HepG2 (cell line): ENCODE measurements around the gene CPS1. TPM values are rescaled to one million over a fixed set of nuclear protein-coding genes. Genes with fewer than 3 reads are reported as not detected.

Source experiments
- ATAC-seq: fragments of 200-7000 bp; cut with Tn5 transposase; 3 replicates; pipeline ENCODE4 v1.9.1; 2020; ENCODE audit warnings: mild to moderate bottlenecking, moderate library complexity
- BruUV-seq: library from RNA; stranded (reverse); fragments of 400-500 nt; replicated peaks from 2 replicates; lab custom pipeline; 2021; lab: Mats Ljungman, UMichigan
- CTCF ChIA-PET: fragments of 300-600 bp; formaldehyde crosslinking; extraction: SDS; loops from one replicate; lab custom pipeline; 2021; ENCODE audit warnings: low total read pairs, inconsistent platforms, low intra/inter-chr PET ratio; lab: Yijun Ruan, JAX
- POLR2A ChIA-PET: fragments of 350-600 bp; sonication (Branson Sonifier 250); formaldehyde crosslinking; loops from one replicate; lab custom pipeline; 2020; ENCODE audit warnings: antibody characterized with exemption, inconsistent platforms; lab: Yijun Ruan, JAX
- DNase-seq: peaks from one replicate; pipeline ENCODE4 v3.0.0-alpha.2; 2015; ENCODE audit warnings: low spot score
- FAIRE-seq: peaks from 3 replicates; lab custom pipeline; 2011; peaks lifted over from hg19 to GRCh38; lab: Jason Lieb, UNC
- H2AFZ ChIP-seq: one replicate; pipeline ENCODE4 v1.6.1; 2011; ENCODE audit warnings: low read length, inconsistent platforms
- H3K27ac ChIP-seq: fragments of 300-600 bp; 3 replicates; pipeline ENCODE4 v1.8.0; 2011; ENCODE audit warnings: mixed run types, mild to moderate bottlenecking, mixed read lengths, low read length, inconsistent platforms; ENCODE audit not compliant: insufficient read depth; ENCODE audit errors: extremely low read length
- H3K27me3 ChIP-seq, 2 experiments: fragments of 200-600 bp in 1 of 2; 2 replicates in 1 of 2; 3 replicates in 1 of 2; pipeline versions ENCODE4 v1.6.0 to v1.8.0; 2011; ENCODE audit warnings: low read length in 2 of 2, mild to moderate bottlenecking in 2 of 2, moderate library complexity in 2 of 2, inconsistent platforms in 1 of 2; ENCODE audit not compliant: insufficient read depth in 2 of 2, control insufficient read depth in 1 of 2
- H3K36me3 ChIP-seq, 2 experiments: fragments of 200-600 bp in 1 of 2; replicated peaks in 1 of 2; 2 replicates in 1 of 2; 3 replicates in 1 of 2; pipeline versions ENCODE4 v1.5.1 to v1.8.0; 2011; ENCODE audit warnings: low read length in 2 of 2, inconsistent platforms in 1 of 2; ENCODE audit not compliant: insufficient read depth in 2 of 2, control insufficient read depth in 1 of 2
- H3K4me1 ChIP-seq: 2 replicates; pipeline ENCODE4 v1.5.1; 2012; ENCODE audit warnings: low read length, inconsistent platforms; ENCODE audit not compliant: insufficient read depth
- H3K4me2 ChIP-seq: 2 replicates; pipeline ENCODE4 v1.6.0; 2011; ENCODE audit warnings: low read depth, low read length, inconsistent platforms
- H3K4me3 ChIP-seq, 3 experiments: fragments of 200-600 bp in 1 of 3; sonication (generic), shearing (Covaris generic) in 1 of 3; replicated peaks in 1 of 3; 2 replicates each; pipeline ENCODE4 v1.5.1; 2011 to 2016; ENCODE audit warnings: low read length in 3 of 3, inconsistent platforms in 2 of 3, low read depth in 2 of 3, mild to moderate bottlenecking in 2 of 3, control low read depth in 1 of 3, mixed read lengths in 1 of 3; ENCODE audit not compliant: insufficient read depth in 1 of 3
- H3K79me2 ChIP-seq: one replicate; pipeline ENCODE4 v1.6.1; 2011; ENCODE audit warnings: low read length, inconsistent platforms; ENCODE audit not compliant: insufficient read depth
- H3K9ac ChIP-seq: 2 replicates; pipeline ENCODE4 v1.6.0; 2011; ENCODE audit warnings: mild to moderate bottlenecking, low read depth, low read length, inconsistent platforms; ENCODE audit not compliant: insufficient read depth
- H3K9me3 ChIP-seq: 2 replicates; pipeline ENCODE4 v1.5.1; 2012; ENCODE audit warnings: mild to moderate bottlenecking, low read length
- H4K20me1 ChIP-seq: 2 replicates; pipeline ENCODE4 v1.6.0; 2011; ENCODE audit warnings: inconsistent platforms, mild to moderate bottlenecking, low read length, moderate library complexity; ENCODE audit not compliant: insufficient read depth
- CREB1 ChIP-seq, 2 experiments: fragments of 450-650 bp in 1 of 2; IDR thresholded peaks; 2 replicates each; pipeline ENCODE4 v1.6.1; 2016 to 2017; ENCODE audit warnings: control low read depth in 1 of 2, mild to moderate bottlenecking in 1 of 2, missing compliant biosample characterization in 1 of 2, missing genetic modification characterization in 1 of 2
- CREBL2 ChIP-seq: sonication (generic); formaldehyde crosslinking; IDR thresholded peaks from 2 replicates; pipeline ENCODE4 v1.8.1; 2023; ENCODE audit warnings: missing genetic modification reagents, mild to moderate bottlenecking, borderline replicate concordance
- GRHL1 ChIP-seq: sonication (generic); formaldehyde crosslinking; conservative IDR thresholded peaks from 2 replicates; pipeline ENCODE4 v1.8.0; 2022; ENCODE audit warnings: missing genetic modification reagents
- MTF2 ChIP-seq: sonication (generic); formaldehyde crosslinking; IDR thresholded peaks from 2 replicates; pipeline ENCODE4 v1.5.0; 2020; ENCODE audit warnings: missing genetic modification reagents, borderline replicate concordance
- RORA ChIP-seq: sonication (generic); formaldehyde crosslinking; IDR thresholded peaks from 2 replicates; pipeline ENCODE4 v1.5.0; 2020; ENCODE audit warnings: mild to moderate bottlenecking, missing genetic modification reagents, moderate library complexity
- ZNF609 ChIP-seq: sonication (generic); formaldehyde crosslinking; IDR thresholded peaks from 2 replicates; pipeline ENCODE4 v1.4.0; 2020; ENCODE audit warnings: mild to moderate bottlenecking, missing genetic modification reagents, borderline replicate concordance
- WGBS: methylation state at CpG from one replicate; pipeline ENCODE4 v1.1.6; 2017; ENCODE audit warnings: low lambda C conversion rate; 5-methylcytosine and 5-hydroxymethylcytosine counted together
- in situ Hi-C: cut with HindIII; loops from 2 replicates; pipeline ENCODE4 v1.10.0; 2017; ENCODE audit warnings: low pct_unique_long_range_greater_than_20kb; ENCODE audit not compliant: extremely low pct_ligation_motif_present
- intact Hi-C: fragments of 100-400 bp; cut with micrococcal nuclease; formaldehyde crosslinking; loops from one replicate; pipeline ENCODE4 v1.10.0; 2022; ENCODE audit not compliant: unreplicated experiment
- polyA plus RNA-seq, 8 experiments: library from polyadenylated mRNA; depleted of rRNA in 3 of 8; stranded (reverse) in 7 of 8; unstranded in 1 of 8; fragments of >200 nt; fragmentation: Illumina TruSeq in 4 of 8; extraction: Trizol in 4 of 8; gene quantifications; 2 replicates each; pipeline versions ENCODE4 v1.2.1 to v1.2.3, GENCODE V29; 2011 to 2016; ENCODE audit warnings: low read depth in 4 of 8, missing spikeins in 1 of 8, mixed read lengths in 1 of 8; ENCODE audit not compliant: insufficient read depth in 1 of 8
- total RNA-seq, 5 experiments: library from RNA; depleted of rRNA; stranded (reverse); fragments of >200 nt; fragmentation: Illumina TruSeq; extraction: Trizol; gene quantifications; 2 replicates each; pipeline ENCODE4 v1.2.3, GENCODE V29; 2016; ENCODE audit warnings: low read depth in 1 of 5
- TF ChIP-seq, protein P1 (sequence below): sonication (generic); formaldehyde crosslinking; IDR thresholded peaks from 2 replicates; pipeline ENCODE4 v1.4.0; 2020; ENCODE audit warnings: missing genetic modification reagents, borderline replicate concordance

CPS1 gene
- total and polyA plus RNA-seq, 2 of the 13 experiments (the other 11 are each of a cell fraction or from before 2014, with no cell fraction given): 24.4 to 51.7 TPM

DNA sequence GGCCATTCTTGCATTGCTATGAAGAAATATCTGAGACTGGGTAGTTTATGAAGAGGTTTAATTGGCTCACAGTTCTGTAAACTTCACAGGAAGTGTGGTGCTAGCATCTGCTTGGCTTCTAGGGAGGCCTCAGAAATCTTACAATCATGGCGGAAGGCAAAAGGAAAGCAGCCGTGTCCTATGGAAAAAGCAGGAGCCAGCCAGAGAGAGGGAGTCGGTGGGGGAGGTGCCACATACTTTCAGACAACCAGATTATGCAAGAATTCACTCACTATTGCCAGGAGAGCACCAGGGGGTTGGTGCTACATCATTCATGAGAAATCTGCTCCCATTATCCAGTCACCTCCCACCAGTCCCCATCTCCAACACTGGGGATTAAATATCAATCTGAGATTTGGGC is 64.1 kb downstream of the CPS1 start:
- POLR2A ChIA-PET: no interaction called here
- Histone ChIP-seq H3K4me1 (peaks cover 8% of the 10 kb centered on the region; the same call in 1 of the 2 replicates), H3K4me3 (no peak overlapping the region), H3K9ac (no peak overlapping the region), H3K27me3 (no peaks in the 10 kb centered on the region), H3K4me2 (no peak overlapping the region), H3K9me3 (no peaks in the 10 kb centered on the region), H2AFZ (no peak overlapping the region), H3K36me3 (no peaks in the 10 kb centered on the region), H4K20me1 (no peaks in the 10 kb centered on the region), H3K79me2 (no peaks in the 10 kb centered on the region), H3K27ac (no peak overlapping the region)
- no TSS peak for BruUV-seq
- no peak for ATAC-seq
- TF ChIP-seq, protein P1, sequence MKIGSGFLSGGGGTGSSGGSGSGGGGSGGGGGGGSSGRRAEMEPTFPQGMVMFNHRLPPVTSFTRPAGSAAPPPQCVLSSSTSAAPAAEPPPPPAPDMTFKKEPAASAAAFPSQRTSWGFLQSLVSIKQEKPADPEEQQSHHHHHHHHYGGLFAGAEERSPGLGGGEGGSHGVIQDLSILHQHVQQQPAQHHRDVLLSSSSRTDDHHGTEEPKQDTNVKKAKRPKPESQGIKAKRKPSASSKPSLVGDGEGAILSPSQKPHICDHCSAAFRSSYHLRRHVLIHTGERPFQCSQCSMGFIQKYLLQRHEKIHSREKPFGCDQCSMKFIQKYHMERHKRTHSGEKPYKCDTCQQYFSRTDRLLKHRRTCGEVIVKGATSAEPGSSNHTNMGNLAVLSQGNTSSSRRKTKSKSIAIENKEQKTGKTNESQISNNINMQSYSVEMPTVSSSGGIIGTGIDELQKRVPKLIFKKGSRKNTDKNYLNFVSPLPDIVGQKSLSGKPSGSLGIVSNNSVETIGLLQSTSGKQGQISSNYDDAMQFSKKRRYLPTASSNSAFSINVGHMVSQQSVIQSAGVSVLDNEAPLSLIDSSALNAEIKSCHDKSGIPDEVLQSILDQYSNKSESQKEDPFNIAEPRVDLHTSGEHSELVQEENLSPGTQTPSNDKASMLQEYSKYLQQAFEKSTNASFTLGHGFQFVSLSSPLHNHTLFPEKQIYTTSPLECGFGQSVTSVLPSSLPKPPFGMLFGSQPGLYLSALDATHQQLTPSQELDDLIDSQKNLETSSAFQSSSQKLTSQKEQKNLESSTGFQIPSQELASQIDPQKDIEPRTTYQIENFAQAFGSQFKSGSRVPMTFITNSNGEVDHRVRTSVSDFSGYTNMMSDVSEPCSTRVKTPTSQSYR (CRISPR knock-in tag): 0 out of 2 replicates have a peak, but pooled peaks have one; percentile 35
- TF ChIP-seq CREB1 (IDR thresholded peaks at IDR 0.05) (no peak), CREB1 (CRISPR knock-in tag; IDR thresholded peaks at IDR 0.05) (no peak), MTF2 (no peak), RORA (CRISPR knock-in tag) (no peak), CREBL2 (CRISPR knock-in tag) (no peak), ZNF609 (CRISPR knock-in tag) (no peak), GRHL1 (CRISPR knock-in tag) (no peak)
- 77% methylated on average over 3 of the region's 3 CpGs for WGBS
- intact Hi-C loops: no loop called here
- CTCF ChIA-PET: no interaction called here
- DNase-seq: no peak
- in situ Hi-C loops: no loop called here
- no peak for FAIRE-seq
